Common myeloid progenitor, CD34-positive (primary cell): ENCODE measurements around the gene SBF2.
"Not testable (repeated sequence)": the region's sequence is repeated elsewhere in the genome, so short reads cannot be mapped to it uniquely, and the experiment has no call there.

Experiments
- CTCF ChIA-PET: fragments of 350-600 bp; sonication (Branson Sonifier 250); formaldehyde crosslinking; loops from one replicate; lab custom pipeline; 2021; ENCODE audit warnings: antibody characterized with exemption; lab: Charles Lee
- POLR2A ChIA-PET: fragments of 350-600 bp; sonication (Branson Sonifier 250); formaldehyde crosslinking; loops from one replicate; lab custom pipeline; 2021; ENCODE audit warnings: antibody characterized with exemption; lab: Charles Lee
- DNase-seq, 3 donors: peaks; one replicate each; pipeline versions ENCODE4 v3.0.0 to v3.0.0-alpha.2; 2013
- H3K27ac ChIP-seq, 2 experiments: 1 replicate in 1 of 2; 2 replicates in 1 of 2; pipeline ENCODE4 v1.7.0; 2013; ENCODE audit warnings: inconsistent platforms in 2 of 2, low read length in 2 of 2, mild to moderate bottlenecking in 2 of 2, low read depth in 1 of 2, moderate library complexity in 1 of 2; ENCODE audit not compliant: severe bottlenecking in 2 of 2, insufficient read depth in 1 of 2, poor library complexity in 1 of 2
- H3K27me3 ChIP-seq, 5 experiments: replicated peaks in 2 of 5; 1 replicate in 3 of 5; 2 replicates in 2 of 5; pipeline versions ENCODE4 v1.6.1 to v1.7.0; 2013; ENCODE audit warnings: low read length in 4 of 5, mild to moderate bottlenecking in 2 of 5, moderate library complexity in 2 of 5, inconsistent platforms in 1 of 5; ENCODE audit not compliant: insufficient read depth in 5 of 5, control insufficient read depth in 4 of 5
- H3K36me3 ChIP-seq, 4 experiments: 1 replicate in 2 of 4; 2 replicates in 2 of 4; pipeline versions ENCODE4 v1.6.1 to v1.7.0; 2013; ENCODE audit warnings: low read length in 3 of 4, control low read depth in 1 of 4, mild to moderate bottlenecking in 1 of 4; ENCODE audit not compliant: control insufficient read depth in 4 of 4, insufficient read depth in 4 of 4
- H3K4me1 ChIP-seq, 4 experiments: 1 replicate in 3 of 4; 2 replicates in 1 of 4; pipeline versions ENCODE4 v1.6.1 to v1.7.1; 2013; ENCODE audit warnings: low read length in 3 of 4, mild to moderate bottlenecking in 3 of 4, control low read depth in 1 of 4, inconsistent platforms in 1 of 4, moderate library complexity in 1 of 4; ENCODE audit not compliant: control insufficient read depth in 4 of 4, insufficient read depth in 4 of 4; ENCODE audit errors: control extremely low read depth in 1 of 4
- H3K4me3 ChIP-seq, 7 experiments: 1 replicate in 4 of 7; 2 replicates in 3 of 7; pipeline versions ENCODE4 v1.5.1 to v1.7.0; 2013; ENCODE audit warnings: mild to moderate bottlenecking in 7 of 7, low read length in 6 of 7, moderate library complexity in 6 of 7, inconsistent platforms in 2 of 7, low read depth in 2 of 7, control low read depth in 1 of 7; ENCODE audit not compliant: insufficient read depth in 4 of 7, control insufficient read depth in 1 of 7; ENCODE audit errors: extremely low read depth in 1 of 7
- H3K9me3 ChIP-seq, 5 experiments: 1 replicate in 4 of 5; 2 replicates in 1 of 5; pipeline versions ENCODE4 v1.6.1 to v1.7.1; 2013; ENCODE audit warnings: low read length in 4 of 5, mild to moderate bottlenecking in 2 of 5, inconsistent platforms in 1 of 5, low read depth in 1 of 5, moderate library complexity in 1 of 5; ENCODE audit not compliant: control insufficient read depth in 4 of 5, insufficient read depth in 2 of 5; ENCODE audit errors: control extremely low read depth in 1 of 5
- WGBS: methylation state at CpG from one replicate; pipeline ENCODE4 v1.1.5; 2013; ENCODE audit not compliant: insufficient coverage; 5-methylcytosine and 5-hydroxymethylcytosine counted together

Gene SBF2

GRCh38 chr11:9953994-9954626 is 339.9 kb downstream of the SBF2 start:
- Histone ChIP-seq H3K9me3 (no peaks in the 10 kb centered on the region), H3K36me3 (peaks cover 3 to 7% (median 5%) of the 10 kb centered on the region in 4 experiments), H3K4me1 (no peaks in the 10 kb centered on the region), H3K4me3 (no peak overlapping the region), H3K27ac (no peak overlapping the region), H3K27me3 (no peaks in the 10 kb centered on the region)
- DNase-seq: no peak
- no CpG with 5 or more reads among the region's 3 CpGs for WGBS
- CTCF ChIA-PET: no interaction called here
- POLR2A ChIA-PET: no interaction called here

- H3K4me3 ChIP-seq: no peak overlapping the region
- DNase-seq: no peak
- H3K9me3 ChIP-seq: no peaks in the 10 kb centered on the region
- WGBS: no CpG with 5 or more reads among the region's 3 CpGs
- no peak overlapping the region for H3K27ac ChIP-seq
- POLR2A ChIA-PET: no interaction called here
- CTCF ChIA-PET: no interaction called here
- no peaks in the 10 kb centered on the region for H3K4me1 ChIP-seq
- no peaks in the 10 kb centered on the region for H3K27me3 ChIP-seq
- H3K36me3 ChIP-seq: peaks cover 0 to 3% (median under 1%) of the 10 kb centered on the region in 4 experiments
Observed at GRCh38 chr11:9952511-9953196, 341.4 kb downstream of the SBF2 start.

GRCh38 chr11:9951807-9952206 is 342.2 kb downstream of the SBF2 start:
- Histone ChIP-seq H3K9me3 (no peaks in the 10 kb centered on the region), H3K27ac (no peak overlapping the region), H3K4me1 (no peaks in the 10 kb centered on the region), H3K27me3 (no peaks in the 10 kb centered on the region), H3K36me3 (peaks cover 0 to 4% (median 0%) of the 10 kb centered on the region in 4 experiments), H3K4me3 (no peak overlapping the region)
- CTCF ChIA-PET: no interaction called here
- WGBS: 71% methylated on average over 1 of the region's 1 CpG
- DNase-seq: no peak
- POLR2A ChIA-PET: interaction anchor here (0.6 kb wide), 1 partner anchor 600 kb away, joined by 3 read pairs; no protein-coding TSS in a partner anchor

GRCh38 chr11:9950462-9950861 is 343.6 kb downstream of the SBF2 start:
- peaks cover 0 to 7% (median 0%) of the 10 kb centered on the region in 5 experiments for H3K9me3 ChIP-seq
- peaks cover 0 to 6% (median 2%) of the 10 kb centered on the region in 4 experiments for H3K36me3 ChIP-seq
- 90% methylated on average over 2 of the region's 3 CpGs for WGBS
- H3K4me1 ChIP-seq: no peaks in the 10 kb centered on the region
- ChIA-PET CTCF (interaction anchor here (1.1 kb wide), 1 partner anchor 22 kb away, joined by 3 read pairs; no protein-coding TSS in a partner anchor), POLR2A (interaction anchor here (0.5 kb wide), 1 partner anchor 307 kb away, joined by 3 read pairs; no protein-coding TSS in a partner anchor)
- no peak overlapping the region for H3K4me3 ChIP-seq
- no peak for DNase-seq
- H3K27me3 ChIP-seq: no peaks in the 10 kb centered on the region
- no peak overlapping the region for H3K27ac ChIP-seq

GRCh38 chr11:9947231-9947864 is 346.7 kb downstream of the SBF2 start:
- Histone ChIP-seq H3K4me3 (no peak overlapping the region), H3K4me1 (no peaks in the 10 kb centered on the region), H3K36me3 (peaks cover 0 to 9% (median 2%) of the 10 kb centered on the region in 4 experiments), H3K27me3 (no peaks in the 10 kb centered on the region), H3K27ac (no peak overlapping the region), H3K9me3 (peaks cover 0 to 15% (median 0%) of the 10 kb centered on the region in 5 experiments)
- DNase-seq: no peak
- POLR2A ChIA-PET: no interaction called here
- no CpG with 5 or more reads among the region's 7 CpGs for WGBS
- CTCF ChIA-PET: interaction anchor here (0.7 to 1.4 kb wide), 2 partner anchors 14 to 126 kb away, joined by 3 read pairs; no protein-coding TSS in a partner anchor

- H3K4me1 ChIP-seq, H3K27me3 ChIP-seq, H3K4me3 ChIP-seq, H3K27ac ChIP-seq, POLR2A ChIA-PET, DNase-seq, H3K36me3 ChIP-seq: not testable (repeated sequence)
- peaks cover 0 to 15% (median 0%) of the 10 kb centered on the region in 5 experiments for H3K9me3 ChIP-seq
- CTCF ChIA-PET: interaction anchor here (0.8 kb wide), 1 partner anchor 273 kb away, joined by 3 read pairs; no protein-coding TSS in a partner anchor
- no CpG with 5 or more reads among the region's 1 CpG for WGBS
Observed at GRCh38 chr11:9945680-9946079, 348.3 kb downstream of the SBF2 start.
